H1 (cell line): Measurements from ENCODE around the gene FXR2. TPM values are rescaled to one million over a fixed set of nuclear protein-coding genes. Genes with fewer than 3 reads are reported as not detected.

Source experiments
- ATF3 ChIP-seq: IDR thresholded peaks from 2 replicates; pipeline ENCODE4 v1.6.1; 2011; ENCODE audit warnings: low read depth, mild to moderate bottlenecking, low read length; ENCODE audit not compliant: insufficient read depth
- CHD2 ChIP-seq: IDR thresholded peaks from 2 replicates; pipeline ENCODE4 v1.6.1; 2012; ENCODE audit warnings: low read length, improper control_type of control experiment
- CTCF ChIP-seq, 3 experiments: IDR thresholded peaks; 1 replicate in 2 of 3; 2 replicates in 1 of 3; pipeline versions ENCODE4 v1.5.1 to v1.6.1; 2011; ENCODE audit warnings: low read length in 3 of 3, mild to moderate bottlenecking in 3 of 3, inconsistent platforms in 2 of 3, low read depth in 1 of 3, moderate library complexity in 1 of 3; ENCODE audit not compliant: insufficient read depth in 1 of 3; ENCODE audit errors: control extremely low read depth in 1 of 3
- EGR1 ChIP-seq: IDR thresholded peaks from 2 replicates; pipeline ENCODE4 v1.6.1; 2011; ENCODE audit warnings: low read depth, low read length, borderline replicate concordance
- JUN ChIP-seq: IDR thresholded peaks from 2 replicates; pipeline ENCODE4 v1.6.1; 2011; ENCODE audit warnings: low read depth, mild to moderate bottlenecking, improper control_type of control experiment, low read length
- TEAD4 ChIP-seq: IDR thresholded peaks from 2 replicates; pipeline ENCODE4 v1.6.1; 2012; ENCODE audit warnings: low read depth, low read length, inconsistent platforms, mixed read lengths
- YY1 ChIP-seq: IDR thresholded peaks from 2 replicates; pipeline ENCODE4 v1.6.1; 2011; ENCODE audit warnings: low read depth, mild to moderate bottlenecking, low read length
- polyA plus RNA-seq, 7 experiments: library from polyadenylated mRNA; depleted of rRNA in 3 of 7; stranded (reverse) in 5 of 7; unstranded in 2 of 7; fragments of >200 nt in 5 of 7; fragments of 200-250 nt in 2 of 7; gene quantifications; 1 replicate in 5 of 7; 2 replicates in 1 of 7; 4 replicates in 1 of 7; pipeline versions ENCODE4 v1.2.1 to v1.2.3, GENCODE V29; 2011 to 2013; ENCODE audit warnings: missing spikeins in 2 of 7, mixed read lengths in 2 of 7
- total RNA-seq: library from RNA; stranded (reverse); fragmentation: NEBNext Ultra II Directional; extraction: Animal tissue kit (Norgen Biotek cat#: 25700); gene quantifications from 2 replicates; pipeline ENCODE4 v1.2.1, GENCODE V29; 2021

The FXR2 gene
- total and polyA plus RNA-seq, 2 of the 8 experiments (the other 6 are each of a cell fraction or from before 2014, with no cell fraction given) = 26.2 to 44.0 TPM

DNA sequence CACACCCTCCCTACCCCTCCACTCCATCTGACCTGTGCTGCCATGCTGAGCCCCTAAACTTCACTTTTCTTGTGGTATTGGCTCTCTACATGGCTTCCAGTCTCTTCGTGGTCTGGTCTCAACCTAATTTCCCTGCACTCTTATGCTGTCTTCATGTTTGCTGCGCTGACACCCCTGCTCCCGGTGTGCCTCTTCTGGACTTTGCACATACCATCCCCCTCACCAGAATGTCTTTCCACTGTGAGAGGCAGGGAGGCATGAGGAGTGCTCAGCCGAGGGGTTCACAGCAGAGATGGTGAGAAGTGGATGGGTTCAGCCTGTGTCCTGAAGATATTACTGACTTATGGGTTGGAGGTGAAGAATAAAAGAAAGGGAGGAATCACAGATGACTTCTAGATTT, 63.3 kb downstream of the FXR2 start (continued):
- TF ChIP-seq CTCF (IDR thresholded peaks at IDR 0.05; ENCODE audit: control extremely low read depth in 1 of 3, insufficient read depth in 1 of 3, low read depth in 1 of 3, low read length in 3 of 3) = no peak
- TF ChIP-seq JUN = no peak
- TF ChIP-seq YY1 = no peak
- TF ChIP-seq TEAD4 = no peak
- TF ChIP-seq EGR1 = no peak
- no peak for TF ChIP-seq CHD2
- no peak for TF ChIP-seq ATF3
